ENCODE results near the gene ATF7IP2. TPM values are rescaled to one million over a fixed set of nuclear protein-coding genes. Genes with fewer than 3 reads are reported as not detected.

Gene ATF7IP2
- total and polyA plus RNA-seq, 10 of the 15 experiments (the other 5 are each of a cell fraction or from before 2014, with no cell fraction given): 24.6 to 82.1 (median 51.9) TPM

DNA sequence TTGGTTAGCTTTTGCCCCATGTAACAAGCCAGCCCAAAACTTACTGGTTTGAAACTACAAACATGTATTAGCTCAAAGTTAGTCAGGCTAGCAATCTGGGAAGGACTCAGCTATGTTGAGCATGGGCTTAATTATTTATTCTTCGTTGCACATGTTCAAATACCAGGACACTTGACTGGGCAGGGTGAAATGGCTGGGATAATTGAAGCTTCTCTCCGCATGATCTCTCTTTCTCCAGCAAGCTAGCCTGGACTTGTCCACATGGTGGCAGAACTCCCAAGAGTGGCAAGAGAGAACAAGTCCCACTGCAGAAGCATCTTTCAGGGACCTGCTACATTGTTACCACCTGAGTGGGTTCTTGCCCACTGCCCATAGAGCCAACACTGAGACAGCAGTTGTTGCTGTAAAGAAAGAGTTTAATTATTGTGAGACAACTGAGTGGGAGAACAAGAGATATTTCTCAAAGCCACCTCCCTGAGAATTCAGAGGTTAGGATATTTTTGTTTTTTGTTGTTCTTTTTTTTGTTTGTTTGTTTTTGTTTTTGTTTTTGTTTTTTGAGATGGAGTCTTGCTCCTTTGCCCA lies 16.8 kb upstream of the ATF7IP2 start:
- ChIA-PET SMC1A (ENCODE audit: uncharacterized antibody, unreplicated experiment) (interaction anchor here (0.8 kb wide), 1 partner anchor 32 kb away, joined by 4 read pairs; no protein-coding TSS in a partner anchor), RAD21 (ENCODE audit: unreplicated experiment) (interaction anchor here (0.5 kb wide), 1 partner anchor 1474 kb away, joined by 3 read pairs; no protein-coding TSS in a partner anchor), CTCF (no interaction called here), POLR2A (interaction anchor here (0.6 kb wide), 1 partner anchor 62 kb away, joined by 7 read pairs; no protein-coding TSS in a partner anchor)
- in situ Hi-C loops (cut with MboI): no loop called here
- Histone ChIP-seq H3K27ac (ENCODE audit: control insufficient read depth, insufficient read depth) (no peak overlapping the region), H3K36me3 (ENCODE audit: control insufficient read depth in 2 of 2, insufficient read depth in 2 of 2, low read length in 1 of 2) (no peaks in the 10 kb centered on the region), H3K4me1 (ENCODE audit: control insufficient read depth, insufficient read depth, low read length) (no peaks in the 10 kb centered on the region), H3K27me3 (replicated peaks in 1 of 2; ENCODE audit: control insufficient read depth in 2 of 2, insufficient read depth in 2 of 2, low read length in 1 of 2) (no peaks in the 10 kb centered on the region), H4K20me1 (ENCODE audit: control insufficient read depth, insufficient read depth) (no peaks in the 10 kb centered on the region), H3K4me2 (ENCODE audit: control insufficient read depth, insufficient read depth) (no peak overlapping the region), H2AFZ (ENCODE audit: control insufficient read depth, low read depth, low read length) (no peak overlapping the region), H3K9me3 (replicated peaks; ENCODE audit: control insufficient read depth, insufficient read depth, low read length) (no peaks in the 10 kb centered on the region; the same call in 2 of the 3 replicates), H3K79me2 (ENCODE audit: control insufficient read depth, insufficient read depth, low read length) (no peaks in the 10 kb centered on the region), H3K9ac (ENCODE audit: control insufficient read depth, insufficient read depth, low read length) (no peak overlapping the region), H3K4me3 (no peak overlapping the region)
- 48% methylated on average over 2 of the region's 2 CpGs for WGBS (ENCODE audit: insufficient coverage, insufficient replicate concordance, low lambda C conversion rate, missing lambda C conversion rate)
- BruUV-seq (replicated peaks): no TSS peak
- intact Hi-C loops (cut with micrococcal nuclease; ENCODE audit: unreplicated experiment): no loop called here
- no peak for TF ChIP-seq EGR1 (IDR thresholded peaks at IDR 0.05; ENCODE audit: borderline replicate concordance in 1 of 2, low read depth in 2 of 2, low read length in 2 of 2)
- TF ChIP-seq RB1 (IDR thresholded peaks at IDR 0.05; ENCODE audit: borderline replicate concordance): no peak
- no peak for TF ChIP-seq SPI1 (IDR thresholded peaks at IDR 0.05; ENCODE audit: borderline replicate concordance, insufficient read depth, low read depth, low read length)
- no peak for TF ChIP-seq DPF2 (IDR thresholded peaks at IDR 0.05)
- TF ChIP-seq KDM1A (IDR thresholded peaks at IDR 0.05; ENCODE audit: borderline replicate concordance): no peak
- no peak for TF ChIP-seq EZH2 (IDR thresholded peaks at IDR 0.05; ENCODE audit: borderline replicate concordance, control insufficient read depth, low read depth, low read length)
- no peak for TF ChIP-seq HDAC6 (IDR thresholded peaks at IDR 0.05; ENCODE audit: unreplicated experiment)
- no peak for TF ChIP-seq FOS (IDR thresholded peaks at IDR 0.05; ENCODE audit: borderline replicate concordance, extremely low read depth, insufficient read length)
- TF ChIP-seq, protein P1, sequence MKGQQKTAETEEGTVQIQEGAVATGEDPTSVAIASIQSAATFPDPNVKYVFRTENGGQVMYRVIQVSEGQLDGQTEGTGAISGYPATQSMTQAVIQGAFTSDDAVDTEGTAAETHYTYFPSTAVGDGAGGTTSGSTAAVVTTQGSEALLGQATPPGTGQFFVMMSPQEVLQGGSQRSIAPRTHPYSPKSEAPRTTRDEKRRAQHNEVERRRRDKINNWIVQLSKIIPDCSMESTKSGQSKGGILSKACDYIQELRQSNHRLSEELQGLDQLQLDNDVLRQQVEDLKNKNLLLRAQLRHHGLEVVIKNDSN (IDR thresholded peaks at IDR 0.05; ENCODE audit: borderline replicate concordance, extremely low read length, insufficient read depth, low read depth, low read length): no peak
- TF ChIP-seq, protein P2, sequence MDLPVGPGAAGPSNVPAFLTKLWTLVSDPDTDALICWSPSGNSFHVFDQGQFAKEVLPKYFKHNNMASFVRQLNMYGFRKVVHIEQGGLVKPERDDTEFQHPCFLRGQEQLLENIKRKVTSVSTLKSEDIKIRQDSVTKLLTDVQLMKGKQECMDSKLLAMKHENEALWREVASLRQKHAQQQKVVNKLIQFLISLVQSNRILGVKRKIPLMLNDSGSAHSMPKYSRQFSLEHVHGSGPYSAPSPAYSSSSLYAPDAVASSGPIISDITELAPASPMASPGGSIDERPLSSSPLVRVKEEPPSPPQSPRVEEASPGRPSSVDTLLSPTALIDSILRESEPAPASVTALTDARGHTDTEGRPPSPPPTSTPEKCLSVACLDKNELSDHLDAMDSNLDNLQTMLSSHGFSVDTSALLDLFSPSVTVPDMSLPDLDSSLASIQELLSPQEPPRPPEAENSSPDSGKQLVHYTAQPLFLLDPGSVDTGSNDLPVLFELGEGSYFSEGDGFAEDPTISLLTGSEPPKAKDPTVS (IDR thresholded peaks at IDR 0.05; ENCODE audit: low read depth, low read length): no peak
- no peak for TF ChIP-seq JUND (IDR thresholded peaks at IDR 0.05; ENCODE audit: low read depth, low read length)
- TF ChIP-seq TARDBP (IDR thresholded peaks at IDR 0.05; ENCODE audit: borderline replicate concordance): no peak
- no peak for TF ChIP-seq TCF12 (IDR thresholded peaks at IDR 0.05; ENCODE audit: low read depth, low read length)
- TF ChIP-seq, protein P3, sequence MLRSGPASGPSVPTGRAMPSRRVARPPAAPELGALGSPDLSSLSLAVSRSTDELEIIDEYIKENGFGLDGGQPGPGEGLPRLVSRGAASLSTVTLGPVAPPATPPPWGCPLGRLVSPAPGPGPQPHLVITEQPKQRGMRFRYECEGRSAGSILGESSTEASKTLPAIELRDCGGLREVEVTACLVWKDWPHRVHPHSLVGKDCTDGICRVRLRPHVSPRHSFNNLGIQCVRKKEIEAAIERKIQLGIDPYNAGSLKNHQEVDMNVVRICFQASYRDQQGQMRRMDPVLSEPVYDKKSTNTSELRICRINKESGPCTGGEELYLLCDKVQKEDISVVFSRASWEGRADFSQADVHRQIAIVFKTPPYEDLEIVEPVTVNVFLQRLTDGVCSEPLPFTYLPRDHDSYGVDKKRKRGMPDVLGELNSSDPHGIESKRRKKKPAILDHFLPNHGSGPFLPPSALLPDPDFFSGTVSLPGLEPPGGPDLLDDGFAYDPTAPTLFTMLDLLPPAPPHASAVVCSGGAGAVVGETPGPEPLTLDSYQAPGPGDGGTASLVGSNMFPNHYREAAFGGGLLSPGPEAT (IDR thresholded peaks at IDR 0.05; ENCODE audit: low read depth): no peak
- TF ChIP-seq HDGF (IDR thresholded peaks at IDR 0.05): no peak
- no peak for TF ChIP-seq NR2C2 (IDR thresholded peaks at IDR 0.05; ENCODE audit: borderline replicate concordance, control insufficient read depth, insufficient read length, low read depth)
- no peak for TF ChIP-seq ZBED1 (IDR thresholded peaks at IDR 0.05; ENCODE audit: borderline replicate concordance)
- TF ChIP-seq CEBPB (IDR thresholded peaks at IDR 0.05; ENCODE audit: borderline replicate concordance in 1 of 2, low read depth in 2 of 2, low read length in 2 of 2): no peak
- FAIRE-seq: no peak
- no peak for ATAC-seq
- DNase-seq (ENCODE audit: low read depth, low spot score): no peak

Measured in GM12878 (cell line).